Lower lobe of right lung (tissue), 2 donors: Measurements from ENCODE around the gene ELL. TPM values are rescaled to one million over a fixed set of nuclear protein-coding genes. Genes with fewer than 3 reads are reported as not detected.

Source experiments
- ATAC-seq, 2 donors: fragments of 200-7000 bp; cut with Tn5 transposase; one replicate each; pipeline ENCODE4 v1.9.1; 2020 to 2022; ENCODE audit warnings: mild to moderate bottlenecking in 2 of 2, moderate library complexity in 2 of 2
- DNase-seq: peaks from one replicate; pipeline ENCODE4 v3.0.0-alpha.2; 2020
- H3K27ac ChIP-seq: fragments of 200-600 bp; one replicate; pipeline ENCODE4 v1.8.0; 2022
- H3K27me3 ChIP-seq: fragments of 200-600 bp; one replicate; pipeline ENCODE4 v1.8.0; 2022; ENCODE audit warnings: low read depth
- H3K36me3 ChIP-seq: fragments of 200-600 bp; one replicate; pipeline ENCODE4 v1.8.0; 2022; ENCODE audit warnings: mild to moderate bottlenecking
- H3K4me1 ChIP-seq: fragments of 200-600 bp; one replicate; pipeline ENCODE4 v1.8.0; 2022
- H3K4me3 ChIP-seq: fragments of 200-600 bp; one replicate; pipeline ENCODE4 v1.8.0; 2022; ENCODE audit warnings: mild to moderate bottlenecking
- H3K9me3 ChIP-seq: fragments of 200-600 bp; one replicate; pipeline ENCODE4 v1.8.0; 2022
- CTCF ChIP-seq: fragments of 200-600 bp; IDR thresholded peaks from one replicate; pipeline ENCODE4 v1.8.0; 2022; ENCODE audit warnings: antibody characterized with exemption, mild to moderate bottlenecking
- intact Hi-C: fragments of 100-400 bp; cut with DNase I; formaldehyde crosslinking; loops from one replicate; pipeline ENCODE4 v1.11.0; 2022
- total RNA-seq: library from RNA; stranded (reverse); fragmentation: NEBNext Ultra II Directional; extraction: Animal tissue kit (Norgen Biotek cat#: 25700); gene quantifications from one replicate; pipeline ENCODE4 v1.2.1, GENCODE V29; 2021
- donor health status: DM: no; HTN: yes; CAD: no; lungs with severe emphysema.

ELL gene
- total RNA-seq, 1 donor from 2014 or later = 19.7 TPM

GRCh38 chr19:18401580-18402112 lies 120.2 kb downstream of the ELL start:
- peak; percentile 86 for DNase-seq
- Histone ChIP-seq H3K4me3 (no peak overlapping the region), H3K27me3 (peaks cover 14% of the 10 kb centered on the region), H3K9me3 (no peaks in the 10 kb centered on the region), H3K36me3 (no peaks in the 10 kb centered on the region), H3K4me1 (peaks cover 21% of the 10 kb centered on the region), H3K27ac (no peak overlapping the region)
- TF ChIP-seq CTCF = peak; percentile 30
- intact Hi-C loops = no loop called here
- ATAC-seq = peak; percentile 77 to 89

GRCh38 chr19:18399008-18399407 lies 122.9 kb downstream of the ELL start:
- H3K4me1 ChIP-seq = peaks cover 22% of the 10 kb centered on the region
- H3K36me3 ChIP-seq = no peaks in the 10 kb centered on the region
- peak; percentile 59 to 67 for ATAC-seq
- intact Hi-C loops = loop anchor here (10.0 kb wide), 1 partner anchor 54 kb away; the partner anchor contains the start of gene PGPEP1
- no peak for DNase-seq
- no peaks in the 10 kb centered on the region for H3K9me3 ChIP-seq
- H3K4me3 ChIP-seq = no peak overlapping the region
- peaks cover 19% of the 10 kb centered on the region for H3K27me3 ChIP-seq
- no peak for TF ChIP-seq CTCF
- H3K27ac ChIP-seq = no peak overlapping the region

DNA sequence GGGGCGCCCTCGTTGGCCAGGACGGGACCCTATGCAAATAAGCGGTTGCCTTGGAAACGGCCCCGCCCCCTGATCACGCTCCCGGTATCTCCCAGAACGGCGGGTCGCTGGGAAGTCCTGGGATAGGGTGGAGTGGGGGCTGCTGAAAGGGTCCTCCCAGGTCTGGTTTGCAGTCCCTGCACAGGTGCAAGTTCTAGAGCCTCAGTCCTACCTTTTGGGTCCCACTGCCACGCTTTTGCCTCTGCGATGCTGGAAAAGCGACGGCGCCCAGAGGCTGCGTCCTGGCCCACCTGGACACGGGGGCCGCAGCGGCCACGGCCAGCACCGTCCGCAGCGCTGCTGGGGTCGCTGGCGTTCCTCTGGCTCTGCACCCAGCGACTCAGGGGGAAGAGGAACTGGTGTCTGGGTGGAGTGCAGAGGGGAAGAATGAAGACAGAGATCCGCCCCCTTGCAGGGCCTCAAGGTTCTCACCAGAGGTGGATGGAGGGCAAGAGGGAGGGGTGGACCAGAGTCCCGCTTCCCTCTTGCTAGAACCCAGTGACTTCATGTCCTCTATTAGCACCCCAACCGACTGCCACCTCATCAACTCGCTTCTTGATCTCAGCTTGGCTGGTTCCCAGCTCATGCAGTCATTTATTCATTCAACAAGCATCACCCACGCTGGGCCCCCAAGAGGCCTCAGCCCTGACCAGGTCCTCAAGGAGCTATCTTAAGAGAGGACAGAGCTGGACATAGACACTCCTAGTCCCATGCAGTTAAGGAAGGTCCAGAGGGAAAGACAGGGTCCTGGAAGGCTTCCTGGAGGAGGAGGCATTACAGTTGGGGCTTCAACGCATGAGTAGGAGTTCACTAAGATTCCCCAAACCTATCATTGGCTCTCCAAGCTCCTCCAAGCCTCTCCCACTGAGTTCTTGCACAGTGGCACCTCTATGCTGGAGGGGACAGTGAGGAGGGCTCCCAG lies 124.3 kb downstream of the ELL start, which contains the start of gene LRRC25:
TSS of gene LRRC25 (minus strand) at position 381 of the 961 bp plus-strand sequence. CDS start 659 bp downstream, outside the sequence.
- ATAC-seq (peak; percentile 67 to 79), DNase-seq (peak; percentile 81)
- H3K27ac ChIP-seq = peak within 1 kb of the TSS; percentile 41
- intact Hi-C loops = loop anchor here (10.0 kb wide), 1 partner anchor 53 kb away; the partner anchor contains the start of gene PGPEP1
- H3K36me3 ChIP-seq = no peaks in the 10 kb centered on the region
- peak within 1 kb of the TSS; percentile 53 for H3K4me3 ChIP-seq
- peaks cover 19% of the 10 kb centered on the region for H3K27me3 ChIP-seq
- TF ChIP-seq CTCF = no peak
- H3K4me1 ChIP-seq = peaks cover 32% of the 10 kb centered on the region
- no peaks in the 10 kb centered on the region for H3K9me3 ChIP-seq

GRCh38 chr19:18396471-18397241 lies 125.2 kb downstream of the ELL start:
- DNase-seq (no peak), ATAC-seq (no peak)
- Histone ChIP-seq H3K36me3 (no peaks in the 10 kb centered on the region), H3K4me1 (peaks cover 34% of the 10 kb centered on the region), H3K4me3 (peak overlapping the region; percentile 53), H3K27ac (peak overlapping the region; percentile 41), H3K9me3 (no peaks in the 10 kb centered on the region), H3K27me3 (peaks cover 19% of the 10 kb centered on the region)
- intact Hi-C loops = loop anchor here (10.0 kb wide), 1 partner anchor 52 kb away; the partner anchor contains the start of gene PGPEP1
- TF ChIP-seq CTCF = no peak

GRCh38 chr19:18393836-18394235 lies 128.0 kb downstream of the ELL start:
- ATAC-seq (peak; percentile 36 to 45), DNase-seq (peak; percentile 78)
- TF ChIP-seq CTCF = no peak
- peaks cover 39% of the 10 kb centered on the region for H3K4me1 ChIP-seq
- H3K36me3 ChIP-seq = peaks cover 7% of the 10 kb centered on the region
- H3K9me3 ChIP-seq = no peaks in the 10 kb centered on the region
- intact Hi-C loops = loop anchor here (10.0 kb wide), 1 partner anchor 49 kb away; the partner anchor contains the start of gene PGPEP1
- peak overlapping the region; percentile 18 for H3K27ac ChIP-seq
- peaks cover 19% of the 10 kb centered on the region for H3K27me3 ChIP-seq
- peak overlapping the region; percentile 38 for H3K4me3 ChIP-seq
